HEK293T (cell line): ENCODE measurements around the gene ESYT3.

ENCODE experiments used
- BHLHE40 ChIP-seq: fragments of 450-650 bp; IDR thresholded peaks from 2 replicates; pipeline ENCODE4 v1.6.1; 2016; ENCODE audit warnings: mild to moderate bottlenecking, moderate library complexity, borderline replicate concordance
- FOXK2 ChIP-seq: fragments of 450-650 bp; IDR thresholded peaks from 2 replicates; pipeline ENCODE4 v1.6.1; 2016; ENCODE audit warnings: mild to moderate bottlenecking
- SP1 ChIP-seq: fragments of 450-650 bp; IDR thresholded peaks from 2 replicates; pipeline ENCODE4 v1.6.1; 2017

GRCh38 chr3:138468886-138469285 is 34.5 kb downstream of the ESYT3 start:
- no peak for TF ChIP-seq FOXK2
- no peak for TF ChIP-seq BHLHE40
- no peak for TF ChIP-seq SP1
